Natural killer cell (primary cell): Measurements from ENCODE around the gene FTSJ3. TPM values are rescaled to one million over a fixed set of nuclear protein-coding genes. Genes with fewer than 3 reads are reported as not detected.
A peak's percentile ranks its signal among the peaks of the same experiment; 100 is the strongest.

Experiments used
- ATAC-seq, 3 donors: fragments of 150-1000 bp in 2 of 3; fragments of 200-7000 bp in 1 of 3; cut with Tn5 transposase; 1 replicate in 1 of 3; 2 replicates in 2 of 3; pipeline ENCODE4 v1.10.0; 2021; ENCODE audit warnings: mild to moderate bottlenecking in 2 of 3, moderate library complexity in 2 of 3
- DNase-seq, 2 donors: peaks; one replicate each; pipeline versions ENCODE4 v3.0.0 to v3.0.0-alpha.2; 2013 to 2021; ENCODE audit warnings: mixed read lengths in 1 of 2
- H3K27ac ChIP-seq: one replicate; pipeline ENCODE4 v1.5.1; 2013; ENCODE audit warnings: mild to moderate bottlenecking, low read length
- H3K27me3 ChIP-seq: one replicate; pipeline ENCODE4 v1.6.1; 2013; ENCODE audit warnings: low read length; ENCODE audit not compliant: control insufficient read depth, insufficient read depth
- H3K36me3 ChIP-seq: one replicate; pipeline ENCODE4 v1.6.1; 2013; ENCODE audit warnings: low read length; ENCODE audit not compliant: control insufficient read depth, insufficient read depth
- H3K4me1 ChIP-seq: one replicate; pipeline ENCODE4 v1.6.1; 2013; ENCODE audit warnings: low read length; ENCODE audit not compliant: control insufficient read depth, insufficient read depth
- H3K4me3 ChIP-seq: one replicate; pipeline ENCODE4 v1.5.1; 2013; ENCODE audit warnings: low read length
- H3K9me3 ChIP-seq: one replicate; pipeline ENCODE4 v1.6.1; 2013; ENCODE audit warnings: low read length; ENCODE audit not compliant: control insufficient read depth, insufficient read depth
- H3K27ac Mint-ChIP-seq, 2 donors: one replicate each; pipeline ENCODE4 v1.8.0; 2022; ENCODE audit warnings: mild to moderate bottlenecking in 2 of 2, mixed read lengths in 2 of 2, moderate library complexity in 1 of 2
- H3K27me3 Mint-ChIP-seq, 2 donors: one replicate each; pipeline ENCODE4 v1.8.0; 2022; ENCODE audit warnings: low read depth in 2 of 2, mixed read lengths in 2 of 2
- H3K36me3 Mint-ChIP-seq: one replicate; pipeline ENCODE4 v1.8.0; 2022; ENCODE audit warnings: mixed read lengths
- H3K4me1 Mint-ChIP-seq, 2 donors: one replicate each; pipeline ENCODE4 v1.8.0; 2022; ENCODE audit warnings: mixed read lengths in 2 of 2
- H3K4me3 Mint-ChIP-seq: one replicate; pipeline ENCODE4 v1.8.0; 2022; ENCODE audit warnings: mild to moderate bottlenecking, moderate library complexity, mixed read lengths
- H3K9me3 Mint-ChIP-seq, 2 donors: one replicate each; pipeline ENCODE4 v1.8.0; 2022; ENCODE audit warnings: mixed read lengths in 2 of 2
- CTCF ChIP-seq: fragments of 200-600 bp; IDR thresholded peaks from one replicate; pipeline ENCODE4 v1.8.0; 2022; ENCODE audit warnings: antibody characterized with exemption
- WGBS: methylation state at CpG from one replicate; pipeline ENCODE4 v1.1.7; 2013; ENCODE audit warnings: missing lambda C conversion rate; ENCODE audit not compliant: insufficient coverage; 5-methylcytosine and 5-hydroxymethylcytosine counted together
- intact Hi-C: fragments of 100-400 bp; cut with micrococcal nuclease; formaldehyde crosslinking; loops from one replicate; pipeline ENCODE4 v1.14.2; 2022
- total RNA-seq, 4 donors: library from RNA; stranded (reverse); fragments of 120-200 nt in 1 of 4; gene quantifications; one replicate each; pipeline versions ENCODE4 v1.2.3 to v1.2.4, GENCODE V29; 2013 to 2022

The FTSJ3 gene
- total RNA-seq, 3 donors from 2014 or later (not counting 1 experiment from before 2014, with no cell fraction given): 35.2 to 53.5 (median 51.6) TPM

- DNase-seq (no peak), ATAC-seq (no peak)
- H3K27ac Mint-ChIP-seq: no peak overlapping the region
- no peaks in the 10 kb centered on the region for H3K9me3 Mint-ChIP-seq
- intact Hi-C loops: no loop called here
- H3K4me1 ChIP-seq: peaks cover 45% of the 10 kb centered on the region
- H3K4me1 Mint-ChIP-seq: peaks cover 11 to 27% of the 10 kb centered on the region in 2 donors
- no peak overlapping the region for H3K4me3 ChIP-seq
- no peaks in the 10 kb centered on the region for H3K36me3 Mint-ChIP-seq
- no peak overlapping the region for H3K27ac ChIP-seq
- H3K36me3 ChIP-seq: peaks cover 64% of the 10 kb centered on the region
- no peak for TF ChIP-seq CTCF
- H3K4me3 Mint-ChIP-seq: no peak overlapping the region
- H3K27me3 ChIP-seq: no peaks in the 10 kb centered on the region
- no peaks in the 10 kb centered on the region for H3K27me3 Mint-ChIP-seq
- no peaks in the 10 kb centered on the region for H3K9me3 ChIP-seq
- 91% methylated on average over 9 of the region's 9 CpGs for WGBS
Measured at GRCh38 chr17:63835167-63835720, 7.8 kb upstream of the FTSJ3 start.

GRCh38 chr17:63834431-63835166, 7.1 kb upstream of the FTSJ3 start:
- DNase-seq (peak in 1 of 2 donors; percentile 81), ATAC-seq (peak; percentile 80 to 94 (median 84))
- Mint-ChIP-seq H3K27ac (peak overlapping the region in 1 of 2 donors; percentile 68), H3K4me3 (no peak overlapping the region), H3K36me3 (peaks cover 4% of the 10 kb centered on the region), H3K4me1 (peaks cover 10 to 31% of the 10 kb centered on the region in 2 donors), H3K27me3 (no peaks in the 10 kb centered on the region), H3K9me3 (no peaks in the 10 kb centered on the region)
- intact Hi-C loops: no loop called here
- Histone ChIP-seq H3K4me1 (peaks cover 40% of the 10 kb centered on the region), H3K4me3 (no peak overlapping the region), H3K36me3 (peaks cover 70% of the 10 kb centered on the region), H3K9me3 (no peaks in the 10 kb centered on the region), H3K27me3 (no peaks in the 10 kb centered on the region), H3K27ac (no peak overlapping the region)
- TF ChIP-seq CTCF: peak; percentile 43
- WGBS: 36% methylated on average over 13 of the region's 13 CpGs

- no peak for DNase-seq
- peak overlapping the region in 1 of 2 donors; percentile 68 for H3K27ac Mint-ChIP-seq
- peaks cover 75% of the 10 kb centered on the region for H3K36me3 ChIP-seq
- no peak for TF ChIP-seq CTCF
- no peak overlapping the region for H3K4me3 Mint-ChIP-seq
- no peaks in the 10 kb centered on the region for H3K9me3 Mint-ChIP-seq
- H3K27me3 Mint-ChIP-seq: no peaks in the 10 kb centered on the region
- intact Hi-C loops: no loop called here
- no peaks in the 10 kb centered on the region for H3K27me3 ChIP-seq
- H3K36me3 Mint-ChIP-seq: peaks cover 7% of the 10 kb centered on the region
- no peak for ATAC-seq
- H3K4me3 ChIP-seq: no peak overlapping the region
- peaks cover 37% of the 10 kb centered on the region for H3K4me1 ChIP-seq
- WGBS: 94% methylated on average over 15 of the region's 15 CpGs
- peaks cover 10 to 38% of the 10 kb centered on the region in 2 donors for H3K4me1 Mint-ChIP-seq
- no peaks in the 10 kb centered on the region for H3K9me3 ChIP-seq
- no peak overlapping the region for H3K27ac ChIP-seq
Measured at GRCh38 chr17:63833741-63834373, 6.4 kb upstream of the FTSJ3 start.
